Endothelial cell (in vitro differentiated cells): ENCODE measurements around the gene CBX7. TPM values are rescaled to one million over a fixed set of nuclear protein-coding genes. Genes with fewer than 3 reads are reported as not detected.

Experiments
- DNase-seq: peaks from one replicate; pipeline ENCODE4 v3.0.0; 2021; ENCODE audit warnings: low spot score
- H3K27ac Mint-ChIP-seq: one replicate; pipeline ENCODE4 v1.8.0; 2021; ENCODE audit warnings: mixed read lengths, inconsistent platforms; ENCODE audit not compliant: unreplicated experiment
- H3K27me3 Mint-ChIP-seq: one replicate; pipeline ENCODE4 v1.8.0; 2021; ENCODE audit warnings: mild to moderate bottlenecking, moderate library complexity, mixed read lengths, inconsistent platforms; ENCODE audit not compliant: unreplicated experiment
- H3K36me3 Mint-ChIP-seq: one replicate; pipeline ENCODE4 v1.8.0; 2021; ENCODE audit warnings: mild to moderate bottlenecking, low read depth, mixed read lengths, inconsistent platforms; ENCODE audit not compliant: unreplicated experiment
- H3K4me1 Mint-ChIP-seq: one replicate; pipeline ENCODE4 v1.8.0; 2021; ENCODE audit warnings: mild to moderate bottlenecking, mixed read lengths, inconsistent platforms; ENCODE audit not compliant: unreplicated experiment
- H3K4me3 Mint-ChIP-seq: one replicate; pipeline ENCODE4 v1.8.0; 2021; ENCODE audit warnings: mild to moderate bottlenecking, mixed read lengths, inconsistent platforms; ENCODE audit not compliant: unreplicated experiment
- H3K9me3 Mint-ChIP-seq: one replicate; pipeline ENCODE4 v1.8.0; 2021; ENCODE audit warnings: mixed read lengths, inconsistent platforms; ENCODE audit not compliant: unreplicated experiment
- total RNA-seq: library from RNA; stranded (reverse); fragmentation: NEBNext Ultra II Directional; extraction: Animal tissue kit (Norgen Biotek cat#: 25700); gene quantifications from one replicate; pipeline ENCODE4 v1.2.1, GENCODE V29; 2021; ENCODE audit not compliant: unreplicated experiment
- TF ChIP-seq, protein P1 (sequence below): fragments of 200-600 bp; sonication (generic); IDR thresholded peaks from one replicate; pipeline ENCODE4 v1.5.0; 2021; ENCODE audit warnings: antibody characterized with exemption; ENCODE audit not compliant: unreplicated experiment

The CBX7 gene
- total RNA-seq, 1 donor from 2014 or later = 3.5 TPM

DNA sequence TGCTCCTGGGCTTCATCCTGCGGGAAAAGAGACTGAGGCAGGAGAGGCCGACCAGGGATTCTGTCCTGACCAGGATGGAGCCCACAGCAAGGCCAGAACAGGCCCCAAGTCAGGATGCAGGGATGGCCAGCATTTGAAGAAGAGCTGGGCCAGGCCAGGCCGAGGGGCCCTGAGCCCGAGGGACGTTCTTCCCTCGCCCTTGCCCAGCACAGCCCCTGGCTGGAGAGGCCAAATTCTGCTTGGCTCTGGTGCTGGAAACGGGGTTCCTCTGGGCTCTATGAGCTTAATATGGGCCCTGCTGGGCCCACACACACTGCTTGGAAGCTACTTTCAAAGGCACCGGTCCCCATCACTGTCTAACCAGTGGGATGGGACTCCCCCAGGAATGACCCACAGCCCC is 67.8 kb downstream of the CBX7 start:
- H3K4me3 Mint-ChIP-seq = no peak overlapping the region
- H3K4me1 Mint-ChIP-seq = peaks cover 4% of the 10 kb centered on the region
- no peak for DNase-seq
- no peaks in the 10 kb centered on the region for H3K9me3 Mint-ChIP-seq
- H3K36me3 Mint-ChIP-seq = peaks cover 5% of the 10 kb centered on the region
- TF ChIP-seq, protein P1, sequence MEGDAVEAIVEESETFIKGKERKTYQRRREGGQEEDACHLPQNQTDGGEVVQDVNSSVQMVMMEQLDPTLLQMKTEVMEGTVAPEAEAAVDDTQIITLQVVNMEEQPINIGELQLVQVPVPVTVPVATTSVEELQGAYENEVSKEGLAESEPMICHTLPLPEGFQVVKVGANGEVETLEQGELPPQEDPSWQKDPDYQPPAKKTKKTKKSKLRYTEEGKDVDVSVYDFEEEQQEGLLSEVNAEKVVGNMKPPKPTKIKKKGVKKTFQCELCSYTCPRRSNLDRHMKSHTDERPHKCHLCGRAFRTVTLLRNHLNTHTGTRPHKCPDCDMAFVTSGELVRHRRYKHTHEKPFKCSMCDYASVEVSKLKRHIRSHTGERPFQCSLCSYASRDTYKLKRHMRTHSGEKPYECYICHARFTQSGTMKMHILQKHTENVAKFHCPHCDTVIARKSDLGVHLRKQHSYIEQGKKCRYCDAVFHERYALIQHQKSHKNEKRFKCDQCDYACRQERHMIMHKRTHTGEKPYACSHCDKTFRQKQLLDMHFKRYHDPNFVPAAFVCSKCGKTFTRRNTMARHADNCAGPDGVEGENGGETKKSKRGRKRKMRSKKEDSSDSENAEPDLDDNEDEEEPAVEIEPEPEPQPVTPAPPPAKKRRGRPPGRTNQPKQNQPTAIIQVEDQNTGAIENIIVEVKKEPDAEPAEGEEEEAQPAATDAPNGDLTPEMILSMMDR = no peak
- H3K27ac Mint-ChIP-seq = no peak overlapping the region
- peaks cover 12% of the 10 kb centered on the region for H3K27me3 Mint-ChIP-seq

GRCh38 chr22:39083212-39084165 is 69.0 kb downstream of the CBX7 start:
- Mint-ChIP-seq H3K27ac (no peak overlapping the region), H3K4me3 (no peak overlapping the region), H3K4me1 (peaks cover 3% of the 10 kb centered on the region), H3K9me3 (no peaks in the 10 kb centered on the region), H3K27me3 (peaks cover 12% of the 10 kb centered on the region), H3K36me3 (peaks cover 5% of the 10 kb centered on the region)
- DNase-seq = no peak
- TF ChIP-seq, protein P1 = no peak

DNA sequence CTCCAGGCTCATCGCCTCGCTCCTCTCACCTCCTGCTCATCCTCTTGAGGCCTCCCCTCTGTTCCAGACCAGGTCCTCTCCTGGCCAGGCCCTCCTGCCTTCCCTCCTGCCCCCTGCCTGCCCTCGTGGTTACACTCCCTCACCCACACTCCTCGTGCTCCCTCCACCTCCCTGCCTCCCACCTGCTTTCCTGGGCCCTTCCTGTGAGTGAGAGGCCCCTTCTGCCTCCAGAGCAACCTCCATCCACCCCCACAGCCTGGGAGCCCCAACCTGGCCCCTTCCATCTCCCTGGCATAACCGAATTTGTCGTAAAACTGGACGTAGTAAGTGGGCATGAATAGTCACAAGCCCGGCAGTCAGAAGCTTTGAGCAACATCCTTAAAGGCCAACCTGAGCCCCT is 70.9 kb downstream of the CBX7 start:
- no peak overlapping the region for H3K27ac Mint-ChIP-seq
- peaks cover 5% of the 10 kb centered on the region for H3K36me3 Mint-ChIP-seq
- H3K4me3 Mint-ChIP-seq = no peak overlapping the region
- peaks cover 6% of the 10 kb centered on the region for H3K27me3 Mint-ChIP-seq
- H3K9me3 Mint-ChIP-seq = no peaks in the 10 kb centered on the region
- TF ChIP-seq, protein P1 = no peak
- no peak for DNase-seq
- no peaks in the 10 kb centered on the region for H3K4me1 Mint-ChIP-seq

DNA sequence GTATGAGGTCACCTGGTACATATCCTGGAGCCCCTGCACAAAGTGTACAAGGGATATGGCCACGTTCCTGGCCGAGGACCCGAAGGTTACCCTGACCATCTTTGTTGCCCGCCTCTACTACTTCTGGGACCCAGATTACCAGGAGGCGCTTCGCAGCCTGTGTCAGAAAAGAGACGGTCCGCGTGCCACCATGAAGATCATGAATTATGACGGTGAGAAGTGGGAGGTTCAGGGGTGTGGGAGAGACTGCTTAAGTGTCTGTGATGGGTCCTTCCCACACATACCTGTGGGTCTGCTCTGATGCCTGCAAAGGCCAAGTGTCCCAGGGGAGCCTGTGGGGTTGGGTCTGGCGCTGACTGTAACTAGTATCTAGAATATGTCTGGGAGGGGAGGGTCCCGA is 71.5 kb downstream of the CBX7 start:
- Mint-ChIP-seq H3K27me3 (peaks cover 5% of the 10 kb centered on the region), H3K9me3 (no peaks in the 10 kb centered on the region), H3K4me3 (peak overlapping the region; percentile 37), H3K36me3 (peaks cover 5% of the 10 kb centered on the region), H3K27ac (no peak overlapping the region), H3K4me1 (peaks cover 4% of the 10 kb centered on the region)
- TF ChIP-seq, protein P1 = no peak
- no peak for DNase-seq

Other genes with a start within 250 kb of the CBX7 start
- gene APOBEC3A, start 195.1 kb downstream of the CBX7 start, total RNA-seq = not detected
- gene APOBEC3B, start 170.3 kb downstream of the CBX7 start, total RNA-seq = 1.0 TPM
- 10.9 TPM for gene APOBEC3C, start 138.4 kb downstream of the CBX7 start, total RNA-seq
- 6.5 TPM for gene APOBEC3D, start 131.6 kb downstream of the CBX7 start, total RNA-seq
- 21.1 TPM for gene APOBEC3F, start 111.8 kb downstream of the CBX7 start, total RNA-seq
- 9.0 TPM for gene APOBEC3G, start 75.4 kb downstream of the CBX7 start, total RNA-seq
- not detected for gene APOBEC3H, start 55.4 kb downstream of the CBX7 start, total RNA-seq
- gene PDGFB, start 92.3 kb upstream of the CBX7 start, total RNA-seq = 53.4 TPM
- gene RPL3, start 166.9 kb upstream of the CBX7 start, total RNA-seq = 2,149 TPM
- gene SYNGR1, start 197.3 kb upstream of the CBX7 start, total RNA-seq = 2.9 TPM
- 24.0 TPM for gene TAB1, start 247.1 kb upstream of the CBX7 start, total RNA-seq